HEK293T (cell line): ENCODE measurements around the gene MAPK8IP3.

Source experiments
- CTCF ChIA-PET: fragments of 350-600 bp; formaldehyde crosslinking; extraction: SDS; loops from one replicate; lab custom pipeline; 2021; ENCODE audit warnings: antibody characterized with exemption, inconsistent platforms; lab: Yijun Ruan, JAX
- POLR2A ChIA-PET: fragments of 350-600 bp; formaldehyde crosslinking; extraction: SDS; loops from one replicate; lab custom pipeline; 2020; ENCODE audit warnings: antibody characterized with exemption, inconsistent platforms; lab: Yijun Ruan, JAX
- DNase-seq: peaks from one replicate; pipeline ENCODE4 v3.0.0; 2012; ENCODE audit warnings: mixed read lengths; ENCODE audit errors: extremely low spot score
- ARNT ChIP-seq: fragments of 450-650 bp; IDR thresholded peaks from 2 replicates; pipeline ENCODE4 v1.6.1; 2017; ENCODE audit warnings: mild to moderate bottlenecking
- BHLHE40 ChIP-seq: fragments of 450-650 bp; IDR thresholded peaks from 2 replicates; pipeline ENCODE4 v1.6.1; 2016; ENCODE audit warnings: mild to moderate bottlenecking, moderate library complexity, borderline replicate concordance
- CTBP1 ChIP-seq: fragments of 450-650 bp; IDR thresholded peaks from 2 replicates; pipeline ENCODE4 v1.6.1; 2016; ENCODE audit warnings: borderline replicate concordance
- ELF4 ChIP-seq: fragments of 450-650 bp; IDR thresholded peaks from 2 replicates; pipeline ENCODE4 v1.6.1; 2017; ENCODE audit warnings: antibody characterized with exemption
- FOXA1 ChIP-seq: fragments of 450-650 bp; IDR thresholded peaks from 2 replicates; pipeline ENCODE4 v1.6.1; 2016; ENCODE audit warnings: mild to moderate bottlenecking
- FOXK2 ChIP-seq: fragments of 450-650 bp; IDR thresholded peaks from 2 replicates; pipeline ENCODE4 v1.6.1; 2016; ENCODE audit warnings: mild to moderate bottlenecking
- FOXM1 ChIP-seq: fragments of 450-650 bp; IDR thresholded peaks from 2 replicates; pipeline ENCODE4 v1.6.1; 2017; ENCODE audit warnings: mild to moderate bottlenecking, borderline replicate concordance
- HDGF ChIP-seq: fragments of 450-650 bp; IDR thresholded peaks from 2 replicates; pipeline ENCODE4 v1.6.1; 2017; ENCODE audit warnings: antibody characterized with exemption, borderline replicate concordance
- L3MBTL2 ChIP-seq: fragments of 450-650 bp; conservative IDR thresholded peaks from 2 replicates; pipeline ENCODE4 v1.6.1; 2016; ENCODE audit warnings: mild to moderate bottlenecking
- LEF1 ChIP-seq: fragments of 450-650 bp; IDR thresholded peaks from 2 replicates; pipeline ENCODE4 v1.6.1; 2017; ENCODE audit warnings: mild to moderate bottlenecking, borderline replicate concordance
- NFRKB ChIP-seq: fragments of 450-650 bp; IDR thresholded peaks from 2 replicates; pipeline ENCODE4 v1.6.1; 2016; ENCODE audit warnings: mild to moderate bottlenecking, moderate library complexity
- PKNOX1 ChIP-seq: fragments of 450-650 bp; IDR thresholded peaks from 2 replicates; pipeline ENCODE4 v1.6.1; 2016
- SP1 ChIP-seq: fragments of 450-650 bp; IDR thresholded peaks from 2 replicates; pipeline ENCODE4 v1.6.1; 2017
- SUZ12 ChIP-seq: fragments of 450-650 bp; IDR thresholded peaks from 2 replicates; pipeline ENCODE4 v1.6.1; 2016; ENCODE audit warnings: mild to moderate bottlenecking
- TARDBP ChIP-seq: fragments of 450-650 bp; IDR thresholded peaks from 2 replicates; pipeline ENCODE4 v1.6.1; 2016
- ZNF384 ChIP-seq: fragments of 450-650 bp; IDR thresholded peaks from 2 replicates; pipeline ENCODE4 v1.6.1; 2016

MAPK8IP3 gene

GRCh38 chr16:1764971-1765370 lies 59.0 kb downstream of the MAPK8IP3 start:
- DNase-seq = no peak
- TF ChIP-seq ELF4 = no peak
- no peak for TF ChIP-seq BHLHE40
- TF ChIP-seq L3MBTL2 = no peak
- no peak for TF ChIP-seq FOXA1
- no peak for TF ChIP-seq ZNF384
- no peak for TF ChIP-seq NFRKB
- TF ChIP-seq CTBP1 = no peak
- no peak for TF ChIP-seq LEF1
- TF ChIP-seq SP1 = no peak
- TF ChIP-seq FOXK2 = no peak
- TF ChIP-seq PKNOX1 = no peak
- ChIA-PET POLR2A (interaction anchor here (0.8 to 1.5 kb wide), 3 partner anchors 8 to 154 kb away, joined by 3 to 5 read pairs (median 5); partner anchors contain the start of genes EME2, JPT2 and MRPS34), CTCF (interaction anchor here (0.5 to 1.2 kb wide), 2 partner anchors 59 to 614 kb away, joined by 3 to 5 read pairs; partner anchors contain the start of gene MAPK8IP3)

GRCh38 chr16:1765826-1766225 lies 59.8 kb downstream of the MAPK8IP3 start:
- DNase-seq = no peak
- no peak for TF ChIP-seq FOXA1
- TF ChIP-seq FOXK2 = no peak
- no peak for TF ChIP-seq TARDBP
- no peak for TF ChIP-seq ELF4
- TF ChIP-seq FOXM1 = no peak
- no peak for TF ChIP-seq BHLHE40
- TF ChIP-seq L3MBTL2 = no peak
- no peak for TF ChIP-seq SUZ12
- no peak for TF ChIP-seq HDGF
- TF ChIP-seq CTBP1 = no peak
- TF ChIP-seq LEF1 = no peak
- no peak for TF ChIP-seq PKNOX1
- TF ChIP-seq ARNT = no peak
- TF ChIP-seq NFRKB = no peak
- TF ChIP-seq ZNF384 = no peak
- TF ChIP-seq SP1 = no peak
- ChIA-PET CTCF (no interaction called here), POLR2A (no interaction called here)

- CTCF ChIA-PET = no interaction called here
- DNase-seq = no peak
- no peak for TF ChIP-seq ELF4
- TF ChIP-seq TARDBP = no peak
- no peak for TF ChIP-seq SP1
- no peak for TF ChIP-seq LEF1
- TF ChIP-seq NFRKB = no peak
- TF ChIP-seq PKNOX1 = no peak
- TF ChIP-seq ZNF384 = no peak
- no peak for TF ChIP-seq FOXM1
- no peak for TF ChIP-seq CTBP1
- no peak for TF ChIP-seq SUZ12
- no peak for TF ChIP-seq FOXA1
- POLR2A ChIA-PET = no interaction called here
These were observed 60.2 kb downstream of the MAPK8IP3 start for GRCh38 chr16:1766231-1766630.

GRCh38 chr16:1766701-1767100 lies 60.7 kb downstream of the MAPK8IP3 start:
- ChIA-PET POLR2A (no interaction called here), CTCF (no interaction called here)
- TF ChIP-seq FOXK2 = no peak
- TF ChIP-seq ZNF384 = no peak
- no peak for TF ChIP-seq L3MBTL2
- TF ChIP-seq PKNOX1 = no peak
- TF ChIP-seq ELF4 = no peak
- no peak for TF ChIP-seq HDGF
- no peak for TF ChIP-seq CTBP1
- TF ChIP-seq ARNT = no peak
- no peak for DNase-seq

- TF ChIP-seq SP1 (no peak), ELF4 (no peak), FOXM1 (no peak), PKNOX1 (no peak), NFRKB (no peak), FOXK2 (no peak), LEF1 (no peak), FOXA1 (no peak), ARNT (no peak), BHLHE40 (no peak)
- CTCF ChIA-PET = no interaction called here
- no peak for DNase-seq
- POLR2A ChIA-PET = interaction anchor here (1.6 kb wide), 1 partner anchor 15 kb away, joined by 4 read pairs; the partner anchor contains the start of genes NUBP2 and SPSB3
These were observed 61.4 kb downstream of the MAPK8IP3 start for GRCh38 chr16:1767116-1767994.
